A549 treated with ZK216348 at 1 μM for 4 hours (cell line): ENCODE measurements around the gene SULF2. TPM values are rescaled to one million over a fixed set of nuclear protein-coding genes. Genes with fewer than 3 reads are reported as not detected.

Experiments
- total RNA-seq: library from RNA; stranded (reverse); fragments of 200-300 nt; extraction: Qiagen RNA extraction; gene quantifications from 5 replicates; pipeline ENCODE4 v1.2.3, GENCODE V29; 2022; ENCODE audit warnings: low read depth

Gene SULF2
- 17.7 to 24.6 TPM (median 24.3 TPM) in 5 replicates for total RNA-seq

DNA sequence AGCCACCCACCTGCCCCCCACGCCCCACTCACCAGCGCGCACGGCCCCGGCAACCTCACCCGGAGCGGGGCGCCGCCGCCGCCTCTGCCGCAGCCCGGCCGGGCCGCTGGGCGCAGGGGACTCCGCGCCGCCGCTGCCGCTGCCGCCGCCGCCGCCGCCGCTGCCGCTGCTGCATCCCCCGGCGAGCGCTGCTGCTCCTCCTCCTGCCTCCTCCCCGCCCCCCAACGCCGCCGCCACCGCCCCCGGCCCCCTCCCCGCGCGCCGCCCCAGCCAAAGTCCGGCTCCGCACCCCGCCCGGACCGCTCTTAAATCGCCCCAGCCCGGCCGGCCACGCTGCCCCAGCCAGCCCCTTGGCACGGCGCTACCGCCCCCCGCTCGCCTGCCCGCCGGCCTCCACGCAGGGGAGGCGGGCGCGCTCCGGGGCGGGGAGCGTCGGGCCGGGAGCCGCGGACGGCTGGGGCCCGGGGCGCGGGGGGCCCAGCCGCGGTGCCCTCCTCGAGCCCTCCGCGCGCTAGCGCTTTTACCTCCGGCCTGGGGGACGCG is at the start of gene SULF2:
Gene SULF2, minus strand, starts transcription at position 171 of the 543 bp plus-strand sequence. CDS start 28,118 bp downstream, outside the sequence.

